ENCODE measurements around the gene TSPAN12.

- TF ChIP-seq CTCF (IDR thresholded peaks at IDR 0.05), result no peak
- no peak for TF ChIP-seq POLR2AphosphoS5 (IDR thresholded peaks at IDR 0.05; ENCODE audit: low read depth, low read length)
- TF ChIP-seq SIN3A (IDR thresholded peaks at IDR 0.05; ENCODE audit: borderline replicate concordance, insufficient read depth, low read depth, low read length), result no peak
- TF ChIP-seq TCF7L2 (IDR thresholded peaks at IDR 0.05; ENCODE audit: low read depth, low read length), result no peak
Observed at GRCh38 chr7:120792861-120793130, 65.1 kb downstream of the TSPAN12 start.
